RPMI7951 (cell line): ENCODE measurements around the gene CNTFR. TPM values are rescaled to one million over a fixed set of nuclear protein-coding genes. Genes with fewer than 3 reads are reported as not detected.

Experiments
- DNase-seq: peaks from one replicate; pipeline ENCODE4 v3.0.0-alpha.2; 2012; ENCODE audit warnings: low read depth
- total RNA-seq: library from RNA; depleted of rRNA; stranded (reverse); fragments of >200 nt; shearing (Covaris generic); gene quantifications from 2 replicates; pipeline ENCODE4 v1.2.3, GENCODE V29; 2014

CNTFR gene
- total RNA-seq, 1 experiment from 2014 or later, result not detected

DNA sequence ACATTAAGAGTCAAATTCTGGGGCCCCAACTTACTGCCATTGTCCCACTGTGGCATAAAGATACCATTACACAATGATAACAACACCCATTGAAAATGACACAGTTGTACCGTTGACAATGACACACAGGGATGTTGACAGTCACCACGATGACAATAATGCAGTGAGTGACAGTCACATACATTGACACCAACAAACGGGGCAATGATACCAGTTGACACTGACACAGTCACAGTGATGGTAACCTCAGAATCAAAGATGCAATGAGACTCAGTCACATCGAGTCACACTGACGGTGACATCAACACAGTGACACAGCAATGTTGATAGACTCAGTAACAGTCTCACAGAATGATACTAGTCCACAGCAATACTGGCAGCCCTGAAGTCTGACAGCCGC, 16.9 kb downstream of the CNTFR start:
- no peak for DNase-seq

DNA sequence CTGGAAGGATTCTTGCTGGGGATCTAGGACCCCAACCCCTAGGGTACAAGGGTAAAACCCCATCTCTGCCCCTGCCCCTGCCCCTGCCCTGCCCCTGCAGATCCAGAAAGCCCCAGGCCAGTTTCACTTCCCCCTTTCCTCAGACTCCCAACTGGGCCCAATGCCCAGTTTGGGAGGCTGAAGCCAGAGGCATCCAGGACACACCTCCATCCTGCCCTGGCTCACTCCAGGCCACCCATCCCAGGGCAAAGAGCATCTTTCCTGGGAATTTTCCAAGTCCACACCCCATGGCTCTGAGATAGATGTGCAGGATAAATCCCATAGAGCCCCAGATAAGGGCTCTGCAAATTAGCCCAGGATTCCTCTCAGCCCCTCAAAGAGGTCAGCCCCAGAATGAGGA, 17.4 kb downstream of the CNTFR start:
- DNase-seq, result no peak

- no peak for DNase-seq
Measured at GRCh38 chr9:34571481-34571810, 18.1 kb downstream of the CNTFR start.

GRCh38 chr9:34570809-34571480, 18.6 kb downstream of the CNTFR start:
- DNase-seq, result no peak

- no peak for DNase-seq
Measured at GRCh38 chr9:34570376-34570775, 19.1 kb downstream of the CNTFR start.

DNA sequence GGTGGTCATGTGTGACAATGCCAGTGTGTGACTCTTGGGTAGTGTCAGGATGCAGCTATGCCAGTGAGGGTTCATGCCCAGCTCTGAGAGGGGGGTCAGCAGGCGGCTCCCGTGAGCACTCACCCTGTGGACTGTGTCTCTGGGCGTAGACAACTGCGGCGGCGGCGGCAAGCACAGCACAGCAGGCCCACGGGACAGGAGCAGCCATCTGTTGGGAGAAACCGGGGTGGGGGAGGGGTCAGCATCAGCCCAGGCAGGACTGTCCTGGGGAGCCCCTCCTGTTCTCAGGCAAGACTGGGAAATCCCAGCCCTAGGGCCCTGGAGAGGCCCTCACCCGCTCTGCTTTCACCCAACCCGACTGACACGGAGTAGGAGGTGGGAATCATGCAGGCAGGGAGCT, 20.8 kb downstream of the CNTFR start:
- no peak for DNase-seq

DNA sequence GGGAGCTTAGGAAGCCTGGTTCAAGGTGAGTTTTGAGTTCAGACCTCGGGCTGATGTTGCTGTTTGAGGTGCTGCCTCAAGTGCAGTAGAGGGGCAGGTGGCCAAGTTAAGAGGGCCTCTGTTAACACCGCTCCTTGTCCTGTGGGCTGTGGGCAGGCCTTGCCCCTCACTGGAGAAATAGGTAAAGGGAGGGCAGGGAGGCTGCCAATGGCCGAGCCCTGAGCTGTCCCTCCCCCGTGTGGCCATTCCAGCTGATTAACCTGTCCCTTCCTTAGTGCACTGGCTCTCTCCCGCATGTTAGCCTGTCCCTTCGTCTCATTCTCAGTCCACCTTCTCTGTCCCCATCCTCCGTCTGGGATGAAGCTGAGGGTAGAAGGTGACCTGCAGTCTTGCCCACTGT, 21.4 kb downstream of the CNTFR start:
- DNase-seq, result no peak

DNA sequence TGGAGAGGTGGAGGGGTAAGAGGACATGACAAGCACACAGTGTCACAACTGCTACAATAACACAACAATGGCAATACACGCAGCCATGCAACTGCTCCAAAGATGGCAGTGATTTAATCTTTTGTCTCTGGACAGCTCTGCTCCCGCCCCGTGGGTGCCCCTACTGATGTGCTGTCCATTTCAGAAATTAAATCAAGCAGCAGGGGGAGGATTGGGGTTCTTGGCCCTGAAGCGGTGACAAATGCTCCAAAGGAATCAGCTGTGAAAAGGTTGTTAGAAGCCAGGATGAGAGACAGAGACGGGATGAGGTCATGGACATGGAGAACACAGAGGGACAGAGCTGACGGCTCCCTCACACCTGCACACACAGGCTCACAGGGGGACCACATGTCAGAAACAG, 22.6 kb downstream of the CNTFR start:
- DNase-seq, result no peak

GRCh38 chr9:34566322-34566721, 23.2 kb downstream of the CNTFR start:
- DNase-seq, result no peak

GRCh38 chr9:34565856-34566255, 23.7 kb downstream of the CNTFR start:
- no peak for DNase-seq

- no peak for DNase-seq
Measured at GRCh38 chr9:34564617-34565016, 24.9 kb downstream of the CNTFR start.

- DNase-seq, result no peak
Measured at GRCh38 chr9:34563262-34563661, 26.3 kb downstream of the CNTFR start.

GRCh38 chr9:34562135-34562745, 27.3 kb downstream of the CNTFR start:
- no peak for DNase-seq

DNA sequence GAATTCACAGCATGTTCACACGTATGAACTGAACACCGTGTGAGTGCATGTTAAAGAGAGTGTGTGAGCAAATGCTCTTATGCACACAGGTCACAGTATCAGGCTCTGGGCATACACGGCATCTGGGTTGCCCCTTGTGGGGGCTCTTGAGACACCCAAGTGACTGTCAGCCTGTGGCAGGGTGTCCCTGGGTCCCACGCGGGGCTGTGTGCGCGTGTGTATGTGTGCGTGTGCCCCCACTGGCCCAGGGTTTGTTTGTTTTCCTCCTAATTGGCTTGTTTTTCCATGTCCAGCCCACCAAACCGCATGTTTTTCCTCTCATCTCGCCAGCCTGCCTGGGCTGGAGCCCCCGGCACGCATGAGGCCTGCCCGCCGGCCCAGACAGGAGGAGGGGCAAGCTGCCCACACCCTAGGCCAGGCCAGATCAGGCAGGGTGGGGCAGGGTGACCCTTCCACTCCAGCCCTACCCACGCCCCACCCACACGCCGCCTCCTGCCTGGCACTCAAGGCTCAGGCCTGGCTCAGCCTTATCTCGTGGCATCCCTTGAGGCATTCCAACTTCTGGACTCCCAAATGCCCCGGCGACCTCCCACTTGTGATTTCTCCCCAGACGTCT, 28.8 kb downstream of the CNTFR start:
- DNase-seq, result no peak

GRCh38 chr9:34559624-34560455, 29.7 kb downstream of the CNTFR start:
- DNase-seq, result peak; percentile 13

DNA sequence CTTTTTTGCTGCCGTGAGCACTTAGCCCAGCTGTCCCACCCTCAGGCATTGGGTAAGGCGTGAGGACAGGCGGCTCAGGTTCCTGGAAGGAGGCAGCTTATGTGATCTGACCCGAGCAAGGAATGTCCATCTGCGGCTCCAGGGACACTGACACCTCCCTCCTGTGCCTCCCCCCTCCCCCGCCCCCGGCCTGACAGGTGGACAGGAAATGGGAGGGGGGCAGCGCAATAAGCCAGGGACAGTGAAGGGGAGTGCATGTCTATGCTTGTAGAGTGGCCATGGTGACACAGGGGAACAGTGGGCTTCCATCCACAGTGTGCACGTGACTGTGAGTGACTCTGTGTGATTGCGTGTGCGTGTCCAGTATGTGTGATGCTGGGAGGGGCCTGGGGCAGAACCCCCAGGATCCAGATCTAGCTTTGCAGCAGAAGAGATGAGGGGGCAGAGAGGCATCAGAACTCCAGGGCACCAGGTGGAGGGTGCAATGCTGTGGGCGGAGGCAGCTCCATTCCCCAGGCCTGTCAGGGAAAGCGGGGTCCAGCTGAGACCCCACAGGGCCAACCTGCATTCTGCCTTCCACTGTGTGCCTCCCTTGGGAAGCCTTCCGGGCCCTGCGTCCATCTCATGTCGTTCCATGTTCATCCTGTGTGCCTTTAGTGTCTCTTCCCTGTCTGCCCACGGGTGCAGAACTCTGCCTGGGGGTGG, 30.5 kb downstream of the CNTFR start:
- DNase-seq, result no peak

DNA sequence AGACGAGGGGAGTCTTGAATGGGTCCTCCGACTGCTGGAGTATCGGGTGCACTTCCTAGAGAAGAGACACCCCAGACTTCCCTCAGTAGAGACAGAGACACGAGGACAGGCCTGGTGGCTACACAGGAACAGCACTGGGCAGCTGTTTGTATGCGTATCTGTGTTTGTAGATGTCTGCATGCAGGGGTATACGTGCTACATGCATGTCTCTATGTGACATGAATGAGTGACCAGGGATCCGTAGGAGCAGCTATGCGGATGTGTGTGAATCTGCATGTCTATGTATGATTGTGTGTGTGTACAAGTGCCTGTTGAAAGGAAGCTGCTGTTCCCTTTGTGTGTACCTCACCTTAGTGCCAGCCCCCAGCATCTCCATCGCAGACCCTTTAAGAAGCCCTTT, 31.2 kb downstream of the CNTFR start:
- no peak for DNase-seq

DNA sequence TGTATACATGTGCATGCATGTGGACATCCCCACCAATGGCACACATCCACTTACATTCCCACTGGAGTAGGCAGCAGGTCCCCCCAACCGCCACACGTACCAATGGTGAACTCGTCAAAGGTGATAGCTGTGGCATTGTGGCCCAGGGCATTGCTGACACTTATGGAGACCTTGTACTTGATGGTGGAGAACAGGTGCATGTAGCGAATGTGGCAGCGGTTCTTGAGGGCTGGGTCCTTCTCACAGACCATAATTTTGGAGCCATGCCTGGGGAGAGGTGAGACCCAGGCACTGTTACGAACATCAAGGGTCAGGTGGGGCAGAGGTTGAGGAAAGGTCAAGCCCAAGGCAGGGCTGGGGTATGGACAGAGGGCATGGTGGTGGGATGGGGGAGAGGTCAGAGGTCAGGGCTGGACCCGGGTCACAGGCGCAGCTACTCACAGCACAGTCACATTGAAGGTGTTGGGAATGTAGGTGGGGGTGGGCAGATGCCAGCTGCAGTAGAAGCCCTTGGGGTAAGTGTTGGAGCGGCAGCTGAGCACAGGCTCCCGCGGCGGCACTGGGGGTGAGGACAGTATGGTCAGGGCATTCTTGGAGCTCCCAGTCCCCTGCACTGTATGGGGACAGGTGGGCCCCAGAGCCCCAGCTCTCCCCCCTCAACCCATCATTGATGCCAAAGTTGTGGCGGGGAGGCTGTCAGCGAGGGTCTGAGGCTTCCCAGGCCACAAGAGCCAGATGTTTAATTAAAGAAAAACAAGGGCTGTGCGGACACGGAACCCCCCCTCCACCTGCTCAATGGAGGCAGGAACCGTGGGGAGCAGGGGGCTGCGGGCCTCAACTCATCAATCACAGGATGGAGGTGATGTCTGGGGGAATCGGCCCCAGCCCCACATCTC, 31.9 kb downstream of the CNTFR start:
- DNase-seq, result no peak

- no peak for DNase-seq
Measured at GRCh38 chr9:34556949-34557348, 32.6 kb downstream of the CNTFR start.

DNA sequence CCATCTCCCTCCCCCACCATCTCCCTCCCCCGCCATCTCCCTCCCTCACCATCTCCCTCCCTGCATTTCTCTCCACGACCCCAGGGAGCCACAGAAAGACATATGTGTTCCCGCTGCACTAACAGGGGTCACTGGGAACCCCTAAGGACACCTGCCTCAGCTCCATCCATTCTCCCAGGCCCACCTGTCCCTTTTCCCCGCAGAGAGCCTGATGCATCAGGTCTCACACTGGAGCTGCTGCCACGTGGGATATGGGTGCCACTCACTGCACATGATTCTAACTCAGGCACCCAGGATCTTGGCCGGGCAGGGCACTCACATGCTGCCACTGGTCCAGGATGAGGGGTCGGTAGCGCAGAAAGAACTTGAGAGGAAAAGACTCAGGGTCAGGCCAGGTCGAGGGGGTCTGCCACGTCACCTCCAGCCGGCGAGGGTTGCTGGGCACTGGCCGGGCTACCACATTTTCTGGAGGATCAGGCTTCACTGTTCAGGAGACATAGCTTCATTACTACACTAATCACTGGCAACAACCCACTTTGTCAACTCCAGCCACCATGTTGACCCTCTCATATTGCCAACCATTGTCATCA, 33.5 kb downstream of the CNTFR start:
- DNase-seq, result no peak

DNA sequence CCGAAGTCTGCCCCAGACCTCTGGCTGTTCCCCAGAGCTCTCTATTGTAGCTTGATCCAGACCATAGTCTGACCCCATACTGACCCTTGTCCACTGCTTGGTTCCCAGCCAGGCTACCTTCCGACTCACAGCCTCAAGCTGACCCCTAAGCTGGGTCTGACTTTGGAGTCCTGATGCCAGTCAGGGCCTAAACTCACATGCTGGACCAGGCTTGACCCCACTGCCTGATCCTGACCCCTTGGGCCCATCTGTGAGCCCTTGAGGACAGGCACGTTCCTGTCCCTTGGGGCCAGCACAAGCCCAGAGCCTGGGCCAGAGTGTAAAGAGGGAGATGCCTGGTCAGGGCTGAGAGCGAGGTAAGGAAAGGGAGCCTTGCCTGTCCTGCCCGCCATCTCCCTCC, 34.0 kb downstream of the CNTFR start:
- DNase-seq, result no peak
